Measurements from ENCODE around the gene SV2C. TPM values are rescaled to one million over a fixed set of nuclear protein-coding genes. Genes with fewer than 3 reads are reported as not detected.

The SV2C gene
- total and polyA plus RNA-seq, 4 experiments from 2014 or later: 0.02 TPM; not detected in 3

DNA sequence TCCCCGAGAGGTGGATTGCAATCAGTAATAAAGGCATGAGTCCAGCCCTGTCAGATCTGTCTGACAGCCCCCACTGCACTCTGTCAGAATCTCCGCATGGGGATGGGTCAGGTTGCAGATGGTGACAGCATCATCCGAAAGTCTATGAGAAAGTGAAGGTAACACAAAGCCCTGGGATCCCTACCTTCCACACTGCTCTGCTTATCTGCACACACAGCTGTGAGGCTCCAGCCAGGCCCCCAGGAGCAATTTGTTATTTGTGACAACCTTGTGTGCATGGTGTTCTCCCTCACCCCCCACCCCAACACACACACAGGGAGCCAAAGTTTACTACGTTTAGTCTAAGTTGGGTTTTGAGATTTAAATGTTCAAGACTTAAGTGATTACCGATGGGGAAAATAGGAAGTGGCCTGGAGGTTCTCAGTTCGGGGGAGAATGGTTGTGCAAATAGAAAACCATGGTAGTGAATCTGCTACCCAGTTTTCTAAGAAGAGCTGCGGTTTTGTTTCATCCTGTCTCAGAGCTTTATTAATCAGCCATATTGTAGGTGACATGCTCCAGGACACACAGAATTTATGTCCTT is 92.7 kb downstream of the SV2C start:
- intact Hi-C loops (cut with micrococcal nuclease): loop anchor here (2.0 to 10.0 kb wide), 3 partner anchors 369 to 461 kb away; partner anchors contain the start of gene POC5
- Mint-ChIP-seq H3K4me3 (peak overlapping the region; percentile 1 to 88 (median 72)), H3K9me3 (no peaks in the 10 kb centered on the region), H3K36me3 (no peaks in the 10 kb centered on the region), H3K27ac (peak overlapping the region; percentile 28 to 88 (median 82)), H3K27me3 (no peaks in the 10 kb centered on the region), H3K4me1 (peaks cover 16 to 20% (median 17%) of the 10 kb centered on the region in 4 donors)
- CTCF ChIA-PET (ENCODE audit: partially characterized antibody): interaction anchor here (0.7 to 3.0 kb wide), 53 partner anchors 8 to 939 kb away, joined by 3 to 44 read pairs (median 5); partner anchors contain the start of genes ANKRD31 and IQGAP2
- Histone ChIP-seq H3K36me3 (ENCODE audit: insufficient read depth, low read length) (no peaks in the 10 kb centered on the region), H3K27me3 (ENCODE audit: insufficient read depth, low read length) (no peaks in the 10 kb centered on the region), H3K4me3 (ENCODE audit: low read length in 2 of 2) (peak overlapping the region in 1 of 2 donors; percentile 3), H3K9me3 (ENCODE audit: control insufficient read depth in 1 of 2, low read length in 2 of 2) (no peaks in the 10 kb centered on the region), H3K4me1 (ENCODE audit: insufficient read depth, low read length) (peaks cover 29% of the 10 kb centered on the region), H3K27ac (ENCODE audit: low read depth, low read length) (peak overlapping the region; percentile 37)
- DNase-seq: peak in 4 of 5 donors; percentile 5 to 32 (median 23)
- POLR2A ChIA-PET (ENCODE audit: partially characterized antibody): interaction anchor here (0.6 to 1.3 kb wide), 4 partner anchors 9 to 839 kb away, joined by 3 to 4 read pairs (median 4); partner anchors contain the start of gene HMGCR

DNA sequence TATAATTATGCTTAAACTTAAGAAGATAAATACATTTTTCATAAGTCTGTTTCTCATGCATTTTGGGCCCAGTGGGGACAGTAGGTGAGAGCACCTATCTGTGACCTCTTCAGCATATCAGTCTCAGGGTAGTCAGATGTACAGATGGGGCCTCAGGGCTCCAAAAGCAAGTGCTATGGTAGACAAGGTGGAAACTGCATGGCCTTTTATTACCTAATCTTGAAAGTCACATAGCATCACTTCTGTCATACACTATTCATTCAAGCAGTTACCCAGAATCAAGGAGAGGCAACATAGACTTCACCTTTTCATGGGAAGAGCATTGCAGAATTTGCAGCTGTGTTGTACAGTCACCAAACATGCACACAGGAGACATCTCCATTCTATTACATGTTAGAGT is 94.8 kb downstream of the SV2C start:
- no peaks in the 10 kb centered on the region for H3K36me3 Mint-ChIP-seq
- POLR2A ChIA-PET (ENCODE audit: partially characterized antibody): no interaction called here
- no peak overlapping the region for H3K27ac ChIP-seq (ENCODE audit: low read depth, low read length)
- H3K27ac Mint-ChIP-seq: peak overlapping the region in 2 of 7 donors; percentile 1 to 19
- H3K4me1 Mint-ChIP-seq: peaks cover 16 to 20% (median 17%) of the 10 kb centered on the region in 4 donors
- CTCF ChIA-PET (ENCODE audit: partially characterized antibody): no interaction called here
- no peak for DNase-seq
- no peaks in the 10 kb centered on the region for H3K36me3 ChIP-seq (ENCODE audit: insufficient read depth, low read length)
- H3K27me3 Mint-ChIP-seq: no peaks in the 10 kb centered on the region
- intact Hi-C loops (cut with micrococcal nuclease): loop anchor here (5.0 to 10.0 kb wide), 2 partner anchors 431 to 463 kb away; partner anchors contain the start of gene POC5
- no peaks in the 10 kb centered on the region for H3K27me3 ChIP-seq (ENCODE audit: insufficient read depth, low read length)
- H3K9me3 Mint-ChIP-seq: no peaks in the 10 kb centered on the region
- no peak overlapping the region for H3K4me3 Mint-ChIP-seq
- H3K4me3 ChIP-seq (ENCODE audit: low read length in 2 of 2): no peak overlapping the region
- peaks cover 39% of the 10 kb centered on the region for H3K4me1 ChIP-seq (ENCODE audit: insufficient read depth, low read length)
- no peaks in the 10 kb centered on the region for H3K9me3 ChIP-seq (ENCODE audit: control insufficient read depth in 1 of 2, low read length in 2 of 2)

DNA sequence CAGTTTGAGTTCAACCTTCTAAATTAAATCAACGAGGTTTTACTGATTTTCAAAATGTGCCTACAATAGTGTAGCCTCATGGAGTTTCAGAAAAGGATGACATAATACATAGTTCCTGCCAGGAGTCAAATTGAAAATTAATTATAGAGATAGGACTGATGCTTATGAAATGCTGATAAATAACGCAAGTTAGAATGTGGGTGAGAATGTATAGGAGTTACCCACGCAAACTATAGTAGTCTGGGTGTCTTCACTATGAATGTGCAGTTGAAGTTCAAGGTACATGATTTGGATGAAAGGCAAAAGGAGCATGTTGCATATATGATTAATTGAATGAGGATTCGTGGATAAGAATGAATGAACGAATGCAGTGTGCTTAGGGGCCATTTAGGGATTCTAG is 95.7 kb downstream of the SV2C start:
- POLR2A ChIA-PET (ENCODE audit: partially characterized antibody): no interaction called here
- CTCF ChIA-PET (ENCODE audit: partially characterized antibody): no interaction called here
- H3K27ac Mint-ChIP-seq: peak overlapping the region in 1 of 7 donors; percentile 6

DNA sequence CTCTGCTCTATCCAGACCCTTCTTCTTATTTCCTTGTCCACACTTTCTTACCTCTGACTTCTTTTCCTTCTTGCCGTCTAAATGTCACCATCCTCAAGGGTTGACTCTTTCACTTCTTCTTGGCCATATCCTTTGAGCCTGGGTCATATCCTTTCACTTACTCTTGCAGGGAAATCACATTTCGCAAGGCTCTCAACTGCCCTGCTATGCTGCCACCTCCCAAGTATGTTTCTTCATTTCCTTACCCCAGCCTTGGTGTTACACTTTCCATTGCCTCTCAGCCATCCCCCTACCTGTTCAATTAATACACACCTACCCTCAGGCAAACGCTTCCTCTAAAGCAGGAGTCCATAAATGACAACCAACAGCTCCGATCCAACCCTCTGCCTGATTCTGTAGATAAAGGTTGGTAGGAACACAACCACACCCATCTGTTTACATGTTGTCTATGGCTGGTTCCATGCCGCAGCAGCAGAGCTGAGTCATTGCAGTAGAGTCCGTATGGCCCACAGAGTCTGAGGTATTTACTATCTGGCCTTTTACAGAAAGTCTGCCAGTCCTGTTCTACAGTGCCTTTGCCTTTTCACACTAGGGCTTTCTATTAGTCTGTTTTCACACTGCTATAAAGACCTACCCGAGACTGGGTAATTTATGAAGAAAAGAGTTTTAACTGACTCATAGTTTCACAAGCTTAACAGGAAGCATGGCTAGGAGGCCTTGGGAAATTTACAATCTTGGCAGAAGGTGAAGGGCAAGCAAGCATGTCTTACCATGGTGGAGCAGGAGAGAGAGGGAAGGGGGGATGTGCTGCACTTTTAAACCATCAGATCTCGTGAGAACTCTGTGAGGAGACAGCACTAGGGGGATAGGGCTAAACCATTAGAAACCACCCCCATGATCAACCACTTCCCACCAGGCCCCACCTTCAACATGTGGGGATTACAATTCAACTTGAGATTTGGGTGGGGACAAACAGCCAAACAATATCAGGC is 97.9 kb downstream of the SV2C start:
- H3K4me3 ChIP-seq (ENCODE audit: low read length in 2 of 2): no peak overlapping the region
- no peak overlapping the region for H3K27ac ChIP-seq (ENCODE audit: low read depth, low read length)
- Mint-ChIP-seq H3K36me3 (no peaks in the 10 kb centered on the region), H3K27me3 (no peaks in the 10 kb centered on the region), H3K4me1 (peaks cover 5 to 9% (median 5%) of the 10 kb centered on the region in 4 donors), H3K27ac (no peak overlapping the region), H3K9me3 (peaks cover 0 to 2% (median 0%) of the 10 kb centered on the region in 8 donors), H3K4me3 (no peak overlapping the region)
- no peaks in the 10 kb centered on the region for H3K36me3 ChIP-seq (ENCODE audit: insufficient read depth, low read length)
- POLR2A ChIA-PET (ENCODE audit: partially characterized antibody): no interaction called here
- CTCF ChIA-PET (ENCODE audit: partially characterized antibody): interaction anchor here (0.7 kb wide), 1 partner anchor 121 kb away, joined by 3 read pairs; no protein-coding TSS in a partner anchor
- DNase-seq: no peak
- H3K27me3 ChIP-seq (ENCODE audit: insufficient read depth, low read length): no peaks in the 10 kb centered on the region
- H3K4me1 ChIP-seq (ENCODE audit: insufficient read depth, low read length): peaks cover 29% of the 10 kb centered on the region
- H3K9me3 ChIP-seq (ENCODE audit: control insufficient read depth in 1 of 2, low read length in 2 of 2): no peaks in the 10 kb centered on the region
- intact Hi-C loops (cut with micrococcal nuclease): no loop called here

More for the DNA sequence above, 95.7 kb downstream of the SV2C start:
- DNase-seq: no peak
- intact Hi-C loops (cut with micrococcal nuclease): loop anchor here (5.0 to 10.0 kb wide), 2 partner anchors 432 to 464 kb away; partner anchors contain the start of gene POC5
- H3K4me3 Mint-ChIP-seq: no peak overlapping the region
- Histone ChIP-seq H3K27ac (ENCODE audit: low read depth, low read length) (no peak overlapping the region), H3K4me1 (ENCODE audit: insufficient read depth, low read length) (peaks cover 39% of the 10 kb centered on the region), H3K9me3 (ENCODE audit: control insufficient read depth in 1 of 2, low read length in 2 of 2) (no peaks in the 10 kb centered on the region), H3K27me3 (ENCODE audit: insufficient read depth, low read length) (no peaks in the 10 kb centered on the region), H3K4me3 (ENCODE audit: low read length in 2 of 2) (no peak overlapping the region), H3K36me3 (ENCODE audit: insufficient read depth, low read length) (no peaks in the 10 kb centered on the region)
- H3K27me3 Mint-ChIP-seq: no peaks in the 10 kb centered on the region
- H3K4me1 Mint-ChIP-seq: peaks cover 16 to 20% (median 18%) of the 10 kb centered on the region in 4 donors
- H3K36me3 Mint-ChIP-seq: no peaks in the 10 kb centered on the region
- peaks cover 0 to 2% (median 0%) of the 10 kb centered on the region in 8 donors for H3K9me3 Mint-ChIP-seq

DNA sequence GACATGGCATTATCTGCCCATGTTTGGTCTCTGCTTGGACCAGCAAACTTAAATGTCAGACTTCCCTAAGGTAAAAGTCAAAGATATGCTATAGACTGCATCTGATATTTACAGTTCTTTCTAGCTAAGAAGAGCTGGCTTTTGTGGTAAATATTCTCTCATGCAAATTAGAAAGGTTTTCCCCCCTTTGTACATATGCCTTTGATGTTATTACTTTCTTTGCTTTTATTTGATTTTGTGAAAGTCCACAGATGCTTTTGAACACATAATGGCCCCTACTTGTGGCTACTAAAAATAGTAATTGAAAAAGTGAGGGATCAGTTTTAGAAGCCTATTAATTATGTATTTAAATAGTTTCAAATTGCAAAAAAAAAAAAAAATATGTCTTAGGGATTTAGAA is 104.2 kb downstream of the SV2C start:
- H3K36me3 ChIP-seq (ENCODE audit: insufficient read depth, low read length): no peaks in the 10 kb centered on the region
- no peak overlapping the region for H3K27ac ChIP-seq (ENCODE audit: low read depth, low read length)
- intact Hi-C loops (cut with micrococcal nuclease): no loop called here
- peaks cover 0 to 2% (median 0%) of the 10 kb centered on the region in 4 donors for H3K4me1 Mint-ChIP-seq
- H3K4me1 ChIP-seq (ENCODE audit: insufficient read depth, low read length): no peaks in the 10 kb centered on the region
- no peak for DNase-seq
- H3K27me3 ChIP-seq (ENCODE audit: insufficient read depth, low read length): no peaks in the 10 kb centered on the region
- ChIA-PET POLR2A (ENCODE audit: partially characterized antibody) (no interaction called here), CTCF (ENCODE audit: partially characterized antibody) (interaction anchor here (2.6 kb wide), 1 partner anchor 12 kb away, joined by 16 read pairs; no protein-coding TSS in a partner anchor)
- H3K27ac Mint-ChIP-seq: no peak overlapping the region
- H3K9me3 ChIP-seq (ENCODE audit: control insufficient read depth in 1 of 2, low read length in 2 of 2): no peaks in the 10 kb centered on the region
- H3K4me3 Mint-ChIP-seq: no peak overlapping the region
- peaks cover 0 to 1% of the 10 kb centered on the region in 2 donors for H3K27me3 Mint-ChIP-seq
- peaks cover 0 to 2% of the 10 kb centered on the region in 2 donors for H3K36me3 Mint-ChIP-seq
- H3K4me3 ChIP-seq (ENCODE audit: low read length in 2 of 2): no peak overlapping the region
- H3K9me3 Mint-ChIP-seq: peaks cover 0 to 6% (median 2%) of the 10 kb centered on the region in 8 donors

DNA sequence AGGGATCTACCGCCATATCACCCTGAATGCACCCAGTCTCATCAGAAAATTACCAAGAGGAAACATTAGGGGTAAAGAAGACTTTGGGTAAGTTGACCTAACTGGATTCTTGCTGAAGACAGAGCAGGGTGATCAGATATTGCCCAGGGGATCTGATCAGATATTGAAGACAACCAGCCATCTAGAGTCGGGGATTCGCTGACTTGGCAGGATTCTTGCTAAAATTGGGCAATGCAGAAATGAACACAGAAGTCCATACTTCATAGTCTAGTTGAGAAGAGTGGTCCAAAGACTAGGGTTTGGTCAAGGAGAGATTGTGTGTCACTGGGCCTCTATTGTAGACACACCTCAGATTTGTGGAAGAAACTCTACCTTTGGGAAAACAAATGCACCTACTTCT is 107.2 kb downstream of the SV2C start:
- Mint-ChIP-seq H3K4me3 (no peak overlapping the region), H3K27me3 (peaks cover 0 to 1% of the 10 kb centered on the region in 2 donors), H3K9me3 (peaks cover 0 to 5% (median 2%) of the 10 kb centered on the region in 8 donors), H3K4me1 (no peaks in the 10 kb centered on the region), H3K27ac (no peak overlapping the region), H3K36me3 (peaks cover 0 to 2% of the 10 kb centered on the region in 2 donors)
- Histone ChIP-seq H3K4me1 (ENCODE audit: insufficient read depth, low read length) (no peaks in the 10 kb centered on the region), H3K27ac (ENCODE audit: low read depth, low read length) (no peak overlapping the region), H3K36me3 (ENCODE audit: insufficient read depth, low read length) (no peaks in the 10 kb centered on the region), H3K4me3 (ENCODE audit: low read length in 2 of 2) (no peak overlapping the region), H3K27me3 (ENCODE audit: insufficient read depth, low read length) (no peaks in the 10 kb centered on the region), H3K9me3 (ENCODE audit: control insufficient read depth in 1 of 2, low read length in 2 of 2) (no peaks in the 10 kb centered on the region)
- no peak for DNase-seq
- ChIA-PET CTCF (ENCODE audit: partially characterized antibody) (interaction anchor here (2.7 kb wide), 1 partner anchor 15 kb away, joined by 11 read pairs; no protein-coding TSS in a partner anchor), POLR2A (ENCODE audit: partially characterized antibody) (no interaction called here)
- intact Hi-C loops (cut with micrococcal nuclease): no loop called here

All from CD4-positive, alpha-beta memory T cell (primary cell).